Mucosa of stomach (tissue), 1 donor: ENCODE data around the gene ZNF862.
"Not testable (repeated sequence)": the region's sequence is repeated elsewhere in the genome, so short reads cannot be mapped to it uniquely, and the experiment has no call there.

Experiments used
- H3K27me3 ChIP-seq: one replicate; pipeline ENCODE4 v1.7.0; 2013; ENCODE audit warnings: mild to moderate bottlenecking, low read length; ENCODE audit not compliant: control insufficient read depth, insufficient read depth
- H3K36me3 ChIP-seq: one replicate; pipeline ENCODE4 v1.7.0; 2013; ENCODE audit warnings: low read length; ENCODE audit not compliant: control insufficient read depth, insufficient read depth
- H3K4me1 ChIP-seq: one replicate; pipeline ENCODE4 v1.7.0; 2013; ENCODE audit warnings: mild to moderate bottlenecking, low read length; ENCODE audit not compliant: control insufficient read depth, insufficient read depth
- H3K4me3 ChIP-seq: one replicate; pipeline ENCODE4 v1.7.0; 2013; ENCODE audit warnings: low read length
- H3K9ac ChIP-seq: one replicate; pipeline ENCODE4 v1.7.0; 2013; ENCODE audit warnings: mild to moderate bottlenecking, low read length, moderate library complexity
- H3K9me3 ChIP-seq: one replicate; pipeline ENCODE4 v1.7.0; 2013; ENCODE audit warnings: mild to moderate bottlenecking, low read length, moderate library complexity; ENCODE audit not compliant: control insufficient read depth
- donor health status: Pancreatic carcinoma.

The ZNF862 gene

GRCh38 chr7:149883048-149883438 lies 44.9 kb downstream of the ZNF862 start:
- H3K4me1 ChIP-seq: peaks cover 18% of the 10 kb centered on the region
- H3K4me3 ChIP-seq: no peak overlapping the region
- no peaks in the 10 kb centered on the region for H3K27me3 ChIP-seq
- H3K9me3 ChIP-seq: no peaks in the 10 kb centered on the region
- no peak overlapping the region for H3K9ac ChIP-seq
- no peaks in the 10 kb centered on the region for H3K36me3 ChIP-seq

GRCh38 chr7:149883452-149883861 lies 45.3 kb downstream of the ZNF862 start:
- H3K27me3 ChIP-seq: no peaks in the 10 kb centered on the region
- no peaks in the 10 kb centered on the region for H3K36me3 ChIP-seq
- peaks cover 18% of the 10 kb centered on the region for H3K4me1 ChIP-seq
- H3K9me3 ChIP-seq: no peaks in the 10 kb centered on the region
- H3K4me3 ChIP-seq: no peak overlapping the region
- H3K9ac ChIP-seq: no peak overlapping the region

- Histone ChIP-seq H3K36me3 (no peaks in the 10 kb centered on the region), H3K4me1 (peaks cover 18% of the 10 kb centered on the region), H3K4me3 (no peak overlapping the region), H3K9me3 (no peaks in the 10 kb centered on the region), H3K9ac (no peak overlapping the region), H3K27me3 (no peaks in the 10 kb centered on the region)
These were observed 45.8 kb downstream of the ZNF862 start for GRCh38 chr7:149884016-149884415.

- Histone ChIP-seq H3K9me3 (no peaks in the 10 kb centered on the region), H3K4me3 (no peak overlapping the region), H3K4me1 (peaks cover 18% of the 10 kb centered on the region), H3K27me3 (no peaks in the 10 kb centered on the region), H3K36me3 (no peaks in the 10 kb centered on the region), H3K9ac (no peak overlapping the region)
These were observed 46.4 kb downstream of the ZNF862 start for GRCh38 chr7:149884541-149884940.

- H3K9ac ChIP-seq: no peak overlapping the region
- H3K4me1 ChIP-seq: peaks cover 18% of the 10 kb centered on the region
- no peaks in the 10 kb centered on the region for H3K36me3 ChIP-seq
- no peaks in the 10 kb centered on the region for H3K27me3 ChIP-seq
- no peaks in the 10 kb centered on the region for H3K9me3 ChIP-seq
- H3K4me3 ChIP-seq: no peak overlapping the region
These were observed 47.2 kb downstream of the ZNF862 start for GRCh38 chr7:149885191-149886017.

- Histone ChIP-seq H3K27me3 (no peaks in the 10 kb centered on the region), H3K9ac (no peak overlapping the region), H3K4me3 (no peak overlapping the region), H3K9me3 (no peaks in the 10 kb centered on the region), H3K4me1 (peaks cover 18% of the 10 kb centered on the region), H3K36me3 (no peaks in the 10 kb centered on the region)
These were observed 47.8 kb downstream of the ZNF862 start for GRCh38 chr7:149886018-149886415.

GRCh38 chr7:149887311-149887710 lies 49.1 kb downstream of the ZNF862 start:
- peaks cover 18% of the 10 kb centered on the region for H3K4me1 ChIP-seq
- H3K9me3 ChIP-seq: no peaks in the 10 kb centered on the region
- no peaks in the 10 kb centered on the region for H3K27me3 ChIP-seq
- no peaks in the 10 kb centered on the region for H3K36me3 ChIP-seq
- no peak overlapping the region for H3K4me3 ChIP-seq
- no peak overlapping the region for H3K9ac ChIP-seq

- H3K27me3 ChIP-seq, H3K4me3 ChIP-seq, H3K9ac ChIP-seq, H3K36me3 ChIP-seq, H3K9me3 ChIP-seq, H3K4me1 ChIP-seq: not testable (repeated sequence)
These were observed 52.5 kb downstream of the ZNF862 start for GRCh38 chr7:149890715-149891114.

GRCh38 chr7:149894957-149895356 lies 56.8 kb downstream of the ZNF862 start:
- H3K4me1 ChIP-seq, H3K27me3 ChIP-seq: not testable (repeated sequence)

GRCh38 chr7:149907776-149908376 lies 69.7 kb downstream of the ZNF862 start:
- not testable (repeated sequence) for H3K4me1 ChIP-seq, H3K4me3 ChIP-seq, H3K9ac ChIP-seq, H3K9me3 ChIP-seq, H3K27me3 ChIP-seq, H3K36me3 ChIP-seq

More at GRCh38 chr7:149894957-149895356, 56.8 kb downstream of the ZNF862 start:
- H3K4me3 ChIP-seq, H3K9me3 ChIP-seq, H3K9ac ChIP-seq, H3K36me3 ChIP-seq: not testable (repeated sequence)

GRCh38 chr7:149910219-149910618 lies 72.0 kb downstream of the ZNF862 start:
- H3K9ac ChIP-seq, H3K27me3 ChIP-seq, H3K9me3 ChIP-seq, H3K36me3 ChIP-seq, H3K4me3 ChIP-seq, H3K4me1 ChIP-seq: not testable (repeated sequence)

- not testable (repeated sequence) for H3K9me3 ChIP-seq, H3K4me3 ChIP-seq, H3K9ac ChIP-seq, H3K27me3 ChIP-seq, H3K4me1 ChIP-seq, H3K36me3 ChIP-seq
These were observed 74.0 kb downstream of the ZNF862 start for GRCh38 chr7:149912126-149912525.
